ENCODE data around the gene MEGF6.

Gene MEGF6

DNA sequence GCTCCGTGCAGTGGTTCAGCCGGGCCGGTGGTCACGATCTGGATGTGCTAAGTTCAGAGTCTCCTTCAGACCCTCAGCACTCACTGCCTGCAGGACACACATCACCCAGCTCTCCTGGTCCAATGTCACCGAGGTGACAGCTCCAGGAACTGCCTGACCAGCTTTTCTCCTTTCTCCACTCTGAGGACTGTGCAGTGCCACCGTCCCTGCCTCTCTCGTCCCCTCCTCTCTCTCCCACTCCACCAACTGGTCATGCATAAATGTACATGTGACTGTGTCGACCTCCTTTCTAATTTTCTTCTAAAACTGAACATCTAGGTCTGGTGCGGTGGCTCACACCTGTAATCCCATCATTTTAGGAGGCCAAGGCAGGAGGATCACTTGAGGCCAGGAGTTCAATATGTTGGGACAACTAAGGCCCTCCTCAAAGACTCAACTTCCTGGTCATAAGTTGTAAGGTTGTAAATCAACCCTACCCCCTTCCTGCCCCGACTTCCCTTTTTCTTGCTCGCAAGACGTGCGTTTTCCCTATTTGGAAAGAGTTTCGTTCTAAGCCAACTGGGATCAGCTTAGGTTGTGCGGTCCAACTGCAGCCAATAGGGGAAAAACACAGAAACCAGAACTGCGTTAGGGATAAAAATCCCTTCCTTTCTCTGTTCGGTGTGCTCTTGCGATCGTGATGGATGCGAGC lies 53.1 kb downstream of the MEGF6 start:
- H3K36me3 ChIP-seq (ENCODE audit: control insufficient read depth, insufficient read depth, low read length), result no peaks in the 10 kb centered on the region
- H3K4me3 ChIP-seq (ENCODE audit: extremely low read depth, insufficient read depth, low read length, poor library complexity, severe bottlenecking), result no peak overlapping the region
- no peaks in the 10 kb centered on the region for H3K9me3 ChIP-seq (ENCODE audit: control insufficient read depth, low read length)
- H3K4me1 ChIP-seq (ENCODE audit: control insufficient read depth, insufficient read depth, low read length, poor library complexity, severe bottlenecking), result no peaks in the 10 kb centered on the region
- H3K27ac ChIP-seq (ENCODE audit: low read depth, low read length, severe bottlenecking), result no peak overlapping the region
- 88 to 95% methylated on average over 14 to 20 of the region's 20 CpGs for WGBS, 2 experiments (ENCODE audit: insufficient coverage in 2 of 2)

DNA sequence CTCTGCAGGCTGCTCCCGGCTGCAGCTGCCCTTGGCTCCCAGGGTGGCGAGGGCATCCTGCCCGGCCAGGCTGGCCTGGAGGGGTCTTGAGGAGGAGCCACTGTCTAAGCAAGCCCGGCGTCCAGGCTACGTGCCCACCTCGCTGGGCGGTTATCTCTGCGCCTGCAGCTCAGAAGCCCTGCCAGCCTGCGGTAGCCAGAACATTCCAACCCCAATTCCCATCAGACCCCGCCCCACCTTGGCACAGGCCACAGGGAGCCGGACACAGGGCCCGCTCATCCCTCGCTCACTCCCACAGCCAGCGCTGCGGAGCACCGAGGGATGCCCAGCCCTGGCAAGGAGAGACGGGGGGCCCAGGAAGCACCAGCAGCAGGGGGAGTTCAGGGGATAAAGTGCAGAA lies 53.9 kb downstream of the MEGF6 start:
- Histone ChIP-seq H3K36me3 (ENCODE audit: control insufficient read depth, insufficient read depth, low read length) (no peaks in the 10 kb centered on the region), H3K27ac (ENCODE audit: low read depth, low read length, severe bottlenecking) (no peak overlapping the region), H3K4me3 (ENCODE audit: extremely low read depth, insufficient read depth, low read length, poor library complexity, severe bottlenecking) (no peak overlapping the region), H3K4me1 (ENCODE audit: control insufficient read depth, insufficient read depth, low read length, poor library complexity, severe bottlenecking) (no peaks in the 10 kb centered on the region), H3K9me3 (ENCODE audit: control insufficient read depth, low read length) (no peaks in the 10 kb centered on the region)
- WGBS, 2 experiments (ENCODE audit: insufficient coverage in 2 of 2), result 90 to 96% methylated on average over 9 to 14 of the region's 18 CpGs

DNA sequence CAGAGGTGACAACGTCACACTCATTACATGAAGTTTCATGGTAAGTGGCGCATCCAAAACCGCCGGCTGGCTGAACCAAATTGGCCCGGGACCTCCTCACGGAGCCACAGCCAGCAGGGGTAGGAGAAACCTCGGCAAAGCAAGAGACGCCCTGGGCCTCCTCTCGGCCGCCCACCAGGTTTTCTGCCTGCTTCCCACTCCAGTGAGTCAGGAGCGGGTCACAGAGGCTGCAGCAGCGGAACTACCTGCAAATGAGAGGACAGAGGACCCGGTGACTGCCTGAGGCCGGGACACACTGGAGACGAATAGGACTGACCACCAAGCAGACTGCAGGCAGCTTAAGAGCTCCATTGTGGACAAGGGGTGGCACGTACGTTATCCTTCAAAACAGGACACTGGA lies 55.0 kb downstream of the MEGF6 start:
- H3K4me3 ChIP-seq (ENCODE audit: extremely low read depth, insufficient read depth, low read length, poor library complexity, severe bottlenecking), result no peak overlapping the region

DNA sequence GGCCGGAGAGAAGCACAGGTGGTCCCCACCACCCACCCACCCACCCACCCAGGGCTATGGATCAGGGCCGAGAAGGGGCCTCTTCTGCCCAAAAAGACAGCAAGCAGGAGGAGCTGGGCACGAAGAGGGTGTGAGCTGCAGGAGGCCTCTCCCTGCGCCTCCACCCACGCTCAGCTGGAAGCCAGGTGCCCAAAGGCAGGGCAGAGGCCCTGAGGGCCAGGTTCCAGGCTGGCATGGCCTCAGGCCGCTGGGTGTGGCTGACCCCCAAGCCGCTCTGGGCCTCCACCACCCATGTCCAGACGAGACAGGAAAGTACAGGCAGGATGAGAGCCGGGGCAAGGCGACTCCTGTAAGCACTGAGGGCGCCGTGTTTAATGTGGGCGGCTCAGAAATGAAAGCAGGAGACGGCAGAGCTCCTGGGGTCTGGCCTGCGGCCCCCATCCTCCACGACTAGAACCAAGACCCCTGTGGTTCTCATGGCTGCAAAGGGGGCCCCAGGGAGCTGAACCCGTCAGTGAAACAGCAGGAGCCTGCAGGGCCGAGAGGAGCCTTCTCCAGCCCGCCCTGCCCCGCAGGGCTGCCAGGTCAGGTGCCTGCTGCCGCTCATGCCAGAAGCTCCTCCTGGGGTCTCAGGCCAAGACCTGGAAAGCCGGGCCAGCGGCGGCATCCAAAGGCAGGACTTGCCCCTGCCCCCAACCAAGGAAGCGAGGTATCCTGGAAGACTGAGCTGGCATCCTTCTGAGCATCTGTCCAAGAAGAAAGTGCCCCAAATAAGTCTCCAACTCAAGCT lies 56.0 kb downstream of the MEGF6 start:
- Histone ChIP-seq H3K36me3 (ENCODE audit: control insufficient read depth, insufficient read depth, low read length) (no peaks in the 10 kb centered on the region), H3K4me1 (ENCODE audit: control insufficient read depth, insufficient read depth, low read length, poor library complexity, severe bottlenecking) (no peaks in the 10 kb centered on the region), H3K9me3 (ENCODE audit: control insufficient read depth, low read length) (no peaks in the 10 kb centered on the region), H3K4me3 (ENCODE audit: extremely low read depth, insufficient read depth, low read length, poor library complexity, severe bottlenecking) (no peak overlapping the region), H3K27ac (ENCODE audit: low read depth, low read length, severe bottlenecking) (no peak overlapping the region)
- WGBS, 2 experiments (ENCODE audit: insufficient coverage in 2 of 2), result 92% methylated on average over 21 to 23 of the region's 25 CpGs

More for the DNA sequence above, 55.0 kb downstream of the MEGF6 start:
- 91 to 93% methylated on average over 10 to 17 of the region's 17 CpGs for WGBS, 2 experiments (ENCODE audit: insufficient coverage in 2 of 2)
- Histone ChIP-seq H3K4me1 (ENCODE audit: control insufficient read depth, insufficient read depth, low read length, poor library complexity, severe bottlenecking) (no peaks in the 10 kb centered on the region), H3K27ac (ENCODE audit: low read depth, low read length, severe bottlenecking) (no peak overlapping the region), H3K36me3 (ENCODE audit: control insufficient read depth, insufficient read depth, low read length) (no peaks in the 10 kb centered on the region), H3K9me3 (ENCODE audit: control insufficient read depth, low read length) (no peaks in the 10 kb centered on the region)

DNA sequence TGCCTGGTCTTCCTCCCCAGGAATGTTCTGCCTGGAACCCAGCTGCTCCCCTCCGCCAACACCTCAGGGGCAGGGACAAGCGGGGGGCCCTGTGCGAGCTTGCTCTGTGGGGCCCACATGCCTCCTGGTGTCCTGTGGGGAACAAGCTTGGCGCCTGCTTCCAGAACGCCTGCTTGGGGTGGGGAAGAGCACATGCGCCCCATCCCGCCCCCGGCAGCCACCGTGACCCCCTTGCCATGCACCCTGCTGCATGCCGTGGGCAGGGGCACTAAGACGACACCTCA lies 57.4 kb downstream of the MEGF6 start:
- Histone ChIP-seq H3K4me3 (ENCODE audit: extremely low read depth, insufficient read depth, low read length, poor library complexity, severe bottlenecking) (no peak overlapping the region), H3K4me1 (ENCODE audit: control insufficient read depth, insufficient read depth, low read length, poor library complexity, severe bottlenecking) (no peaks in the 10 kb centered on the region), H3K9me3 (ENCODE audit: control insufficient read depth, low read length) (no peaks in the 10 kb centered on the region), H3K36me3 (ENCODE audit: control insufficient read depth, insufficient read depth, low read length) (no peaks in the 10 kb centered on the region), H3K27ac (ENCODE audit: low read depth, low read length, severe bottlenecking) (no peak overlapping the region)
- 93 to 96% methylated on average over 9 to 10 of the region's 11 CpGs for WGBS, 2 experiments (ENCODE audit: insufficient coverage in 2 of 2)

DNA sequence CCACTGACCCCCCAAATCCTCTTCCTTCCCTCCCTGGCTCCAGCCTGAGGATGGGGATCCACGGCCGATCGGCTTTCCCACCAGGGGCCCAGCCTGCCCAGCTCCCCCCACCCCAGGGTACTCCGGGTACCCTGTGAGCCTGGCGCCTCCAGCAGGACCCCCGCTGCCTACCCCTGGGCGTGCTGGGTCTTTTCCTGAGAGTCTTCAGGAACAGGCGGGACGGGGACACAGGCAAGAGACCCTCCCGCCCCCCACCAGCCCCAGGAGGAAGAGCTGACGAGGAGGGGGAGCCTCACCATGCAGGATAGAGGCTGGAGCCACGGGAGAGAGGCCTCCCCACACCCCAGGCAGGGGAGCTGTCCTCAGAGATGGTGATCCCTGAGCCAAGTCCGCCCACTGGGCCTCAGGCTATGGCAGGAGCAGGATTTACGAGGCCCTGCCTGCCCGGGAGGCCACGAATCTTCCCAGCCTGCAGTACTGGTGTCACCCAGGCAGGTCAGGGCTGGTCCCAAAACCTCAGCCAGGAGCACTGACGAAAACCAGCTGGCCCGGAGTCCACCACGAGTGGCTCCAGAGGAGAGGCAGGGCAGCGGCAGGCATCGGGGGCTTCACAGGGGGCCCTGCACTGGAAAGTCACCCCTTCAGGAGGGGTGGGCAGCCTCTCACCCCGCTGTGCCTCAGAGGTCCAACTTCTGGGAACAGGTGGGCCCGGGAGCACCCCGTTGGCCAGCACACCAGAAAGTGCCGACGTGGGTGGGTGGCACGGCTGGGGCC lies 58.0 kb downstream of the MEGF6 start:
- no peak overlapping the region for H3K4me3 ChIP-seq (ENCODE audit: extremely low read depth, insufficient read depth, low read length, poor library complexity, severe bottlenecking)
- H3K36me3 ChIP-seq (ENCODE audit: control insufficient read depth, insufficient read depth, low read length), result no peaks in the 10 kb centered on the region
- H3K27ac ChIP-seq (ENCODE audit: low read depth, low read length, severe bottlenecking), result no peak overlapping the region
- 87 to 90% methylated on average over 18 to 24 of the region's 27 CpGs for WGBS, 2 experiments (ENCODE audit: insufficient coverage in 2 of 2)
- no peaks in the 10 kb centered on the region for H3K9me3 ChIP-seq (ENCODE audit: control insufficient read depth, low read length)
- H3K4me1 ChIP-seq (ENCODE audit: control insufficient read depth, insufficient read depth, low read length, poor library complexity, severe bottlenecking), result peaks cover 5% of the 10 kb centered on the region

DNA sequence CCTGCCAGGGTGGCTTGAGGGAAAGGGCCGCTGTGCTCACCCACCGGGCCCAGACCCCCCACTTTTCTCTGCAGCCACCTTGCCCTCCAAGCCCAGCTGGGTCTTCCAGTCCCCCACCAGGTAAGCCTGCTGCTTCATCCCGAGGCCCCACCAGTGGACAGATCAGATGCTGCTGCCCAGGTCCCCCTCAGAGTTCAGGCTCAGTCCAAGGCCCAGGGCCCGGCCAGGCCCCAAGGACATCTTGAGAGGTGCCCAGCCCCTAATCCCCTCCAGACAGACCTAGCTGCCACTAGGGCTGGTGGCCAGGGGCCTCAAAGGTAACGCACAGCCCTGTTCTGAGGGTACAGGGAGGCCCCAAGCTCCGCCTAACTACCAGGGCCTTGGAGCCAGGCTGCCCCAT lies 58.6 kb downstream of the MEGF6 start:
- Histone ChIP-seq H3K4me1 (ENCODE audit: control insufficient read depth, insufficient read depth, low read length, poor library complexity, severe bottlenecking) (peaks cover 11% of the 10 kb centered on the region), H3K36me3 (ENCODE audit: control insufficient read depth, insufficient read depth, low read length) (no peaks in the 10 kb centered on the region), H3K27ac (ENCODE audit: low read depth, low read length, severe bottlenecking) (no peak overlapping the region)

DNA sequence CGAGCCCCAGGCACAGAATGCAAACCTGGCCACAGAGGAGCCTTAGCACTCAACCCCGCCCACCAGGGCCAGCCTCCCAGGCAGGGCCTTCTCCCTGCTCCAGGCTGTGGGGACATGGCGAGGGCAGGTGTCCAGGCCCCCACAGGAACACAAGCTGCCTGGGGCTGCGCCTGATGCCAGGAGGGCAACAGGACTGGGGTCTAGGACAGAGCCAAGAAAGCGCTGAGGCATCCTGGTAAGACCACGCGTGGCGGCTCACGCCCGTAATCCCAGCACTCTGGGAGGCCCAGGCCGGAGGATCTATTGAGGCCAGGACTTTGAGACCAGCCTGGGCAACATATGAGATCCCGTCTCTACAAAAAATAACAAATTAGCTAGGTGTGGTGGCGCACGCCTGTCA lies 59.1 kb downstream of the MEGF6 start:
- WGBS, 2 experiments (ENCODE audit: insufficient coverage in 2 of 2), result 92 to 95% methylated on average over 10 to 14 of the region's 14 CpGs

More for the DNA sequence above, 58.6 kb downstream of the MEGF6 start:
- H3K9me3 ChIP-seq (ENCODE audit: control insufficient read depth, low read length), result no peaks in the 10 kb centered on the region
- no peak overlapping the region for H3K4me3 ChIP-seq (ENCODE audit: extremely low read depth, insufficient read depth, low read length, poor library complexity, severe bottlenecking)
- 95 to 98% methylated on average over 4 to 5 of the region's 6 CpGs for WGBS, 2 experiments (ENCODE audit: insufficient coverage in 2 of 2)

DNA sequence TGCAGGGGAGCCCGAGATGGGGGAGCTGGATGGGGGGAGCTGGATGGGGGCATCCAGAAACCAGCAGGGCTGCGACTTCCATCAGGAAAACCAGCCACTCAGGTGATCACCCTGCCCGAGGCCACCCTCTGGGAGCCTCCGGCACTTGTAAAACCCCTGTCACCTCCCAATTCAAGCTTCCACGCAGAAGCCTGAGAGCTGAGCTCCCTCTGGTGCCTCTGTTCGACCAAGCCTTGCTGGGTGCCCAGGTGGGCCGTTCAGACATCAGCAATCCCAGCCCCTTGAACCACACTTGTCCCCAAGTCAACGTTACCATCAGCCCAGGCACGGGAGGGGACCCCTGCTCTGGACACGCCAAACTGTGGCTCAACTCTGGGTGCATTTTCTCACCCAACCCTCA lies 59.6 kb downstream of the MEGF6 start:
- no peaks in the 10 kb centered on the region for H3K9me3 ChIP-seq (ENCODE audit: control insufficient read depth, low read length)
- 91 to 93% methylated on average over 7 of the region's 10 CpGs for WGBS, 2 experiments (ENCODE audit: insufficient coverage in 2 of 2)
- H3K4me1 ChIP-seq (ENCODE audit: control insufficient read depth, insufficient read depth, low read length, poor library complexity, severe bottlenecking), result peaks cover 17% of the 10 kb centered on the region
- H3K36me3 ChIP-seq (ENCODE audit: control insufficient read depth, insufficient read depth, low read length), result no peaks in the 10 kb centered on the region
- no peak overlapping the region for H3K4me3 ChIP-seq (ENCODE audit: extremely low read depth, insufficient read depth, low read length, poor library complexity, severe bottlenecking)
- H3K27ac ChIP-seq (ENCODE audit: low read depth, low read length, severe bottlenecking), result no peak overlapping the region

More for the DNA sequence above, 59.1 kb downstream of the MEGF6 start:
- H3K4me1 ChIP-seq (ENCODE audit: control insufficient read depth, insufficient read depth, low read length, poor library complexity, severe bottlenecking), result peaks cover 17% of the 10 kb centered on the region
- H3K9me3 ChIP-seq (ENCODE audit: control insufficient read depth, low read length), result no peaks in the 10 kb centered on the region
- H3K4me3 ChIP-seq (ENCODE audit: extremely low read depth, insufficient read depth, low read length, poor library complexity, severe bottlenecking), result no peak overlapping the region
- H3K36me3 ChIP-seq (ENCODE audit: control insufficient read depth, insufficient read depth, low read length), result no peaks in the 10 kb centered on the region
- H3K27ac ChIP-seq (ENCODE audit: low read depth, low read length, severe bottlenecking), result no peak overlapping the region

DNA sequence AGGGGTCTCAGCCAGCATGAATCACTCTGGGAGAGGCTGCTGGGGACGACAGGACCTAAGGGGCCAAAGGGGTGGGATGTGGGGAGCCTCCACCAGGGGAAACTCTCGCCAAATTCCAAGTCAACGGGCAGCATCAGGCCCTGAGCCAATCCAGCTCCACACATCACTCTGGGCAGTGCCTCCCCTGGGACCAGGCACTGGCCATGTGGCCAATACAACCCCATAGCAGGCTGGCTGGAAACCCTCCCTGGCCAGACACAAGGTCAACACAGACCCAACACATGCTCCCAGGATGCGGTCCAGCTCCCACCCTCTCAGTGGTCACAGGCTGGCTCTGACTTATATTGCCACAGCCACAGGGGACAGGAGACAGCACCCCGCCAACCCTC lies 60.0 kb downstream of the MEGF6 start:
- WGBS, 2 experiments (ENCODE audit: insufficient coverage in 2 of 2), result 82 to 94% methylated on average over 3 of the region's 5 CpGs
- no peak overlapping the region for H3K4me3 ChIP-seq (ENCODE audit: extremely low read depth, insufficient read depth, low read length, poor library complexity, severe bottlenecking)
- H3K36me3 ChIP-seq (ENCODE audit: control insufficient read depth, insufficient read depth, low read length), result no peaks in the 10 kb centered on the region
- H3K4me1 ChIP-seq (ENCODE audit: control insufficient read depth, insufficient read depth, low read length, poor library complexity, severe bottlenecking), result peaks cover 20% of the 10 kb centered on the region
- H3K9me3 ChIP-seq (ENCODE audit: control insufficient read depth, low read length), result no peaks in the 10 kb centered on the region
- H3K27ac ChIP-seq (ENCODE audit: low read depth, low read length, severe bottlenecking), result no peak overlapping the region
